A549 (cell line): ENCODE data around the gene GRID1.
A peak's percentile ranks its signal among the peaks of the same experiment; 100 is the strongest.

Source experiments
- BHLHE40 ChIP-seq: IDR thresholded peaks from 2 replicates; pipeline ENCODE4 v1.6.1; 2012; ENCODE audit warnings: low read depth, low read length, inconsistent platforms
- CTCF ChIP-seq: fragments of >200 bp; sonication (Bioruptor Twin); formaldehyde crosslinking; IDR thresholded peaks from 3 replicates; pipeline ENCODE4 v1.5.1; 2016
- EHF ChIP-seq: fragments of 250-450 bp; sonication (Bioruptor Pico); IDR thresholded peaks from 2 replicates; pipeline ENCODE4 v1.5.0; 2020; ENCODE audit warnings: mild to moderate bottlenecking
- KDM1A ChIP-seq: fragments of 200-600 bp; sonication (generic); IDR thresholded peaks from 2 replicates; pipeline ENCODE4 v1.6.1; 2016; ENCODE audit warnings: low read depth, mild to moderate bottlenecking
- KDM5A ChIP-seq: fragments of 200-600 bp; sonication (generic); IDR thresholded peaks from 2 replicates; pipeline ENCODE4 v1.6.1; 2016; ENCODE audit warnings: antibody characterized with exemption, mild to moderate bottlenecking
- MAX ChIP-seq: IDR thresholded peaks from 2 replicates; pipeline ENCODE4 v1.6.1; 2012
- NPAS2 ChIP-seq: fragments of 250-450 bp; sonication (Bioruptor Pico); IDR thresholded peaks from 2 replicates; pipeline ENCODE4 v1.8.0; 2022; ENCODE audit warnings: mild to moderate bottlenecking, moderate library complexity, borderline replicate concordance
- TF ChIP-seq, protein P1 (sequence below): fragments of 200-600 bp; sonication (generic); IDR thresholded peaks from 2 replicates; pipeline ENCODE4 v1.6.1; 2016; ENCODE audit warnings: antibody characterized with exemption, mild to moderate bottlenecking, moderate library complexity
- TF ChIP-seq, protein P2 (sequence below): fragments of 250-450 bp; sonication (Bioruptor Pico); IDR thresholded peaks from 2 replicates; pipeline ENCODE4 v1.5.0; 2021; ENCODE audit warnings: mild to moderate bottlenecking, moderate library complexity, borderline replicate concordance
- TF ChIP-seq, protein P3 (sequence below): fragments of >200 bp; sonication (Bioruptor Twin); formaldehyde crosslinking; IDR thresholded peaks from 3 replicates; pipeline ENCODE4 v1.6.1; 2016

DNA sequence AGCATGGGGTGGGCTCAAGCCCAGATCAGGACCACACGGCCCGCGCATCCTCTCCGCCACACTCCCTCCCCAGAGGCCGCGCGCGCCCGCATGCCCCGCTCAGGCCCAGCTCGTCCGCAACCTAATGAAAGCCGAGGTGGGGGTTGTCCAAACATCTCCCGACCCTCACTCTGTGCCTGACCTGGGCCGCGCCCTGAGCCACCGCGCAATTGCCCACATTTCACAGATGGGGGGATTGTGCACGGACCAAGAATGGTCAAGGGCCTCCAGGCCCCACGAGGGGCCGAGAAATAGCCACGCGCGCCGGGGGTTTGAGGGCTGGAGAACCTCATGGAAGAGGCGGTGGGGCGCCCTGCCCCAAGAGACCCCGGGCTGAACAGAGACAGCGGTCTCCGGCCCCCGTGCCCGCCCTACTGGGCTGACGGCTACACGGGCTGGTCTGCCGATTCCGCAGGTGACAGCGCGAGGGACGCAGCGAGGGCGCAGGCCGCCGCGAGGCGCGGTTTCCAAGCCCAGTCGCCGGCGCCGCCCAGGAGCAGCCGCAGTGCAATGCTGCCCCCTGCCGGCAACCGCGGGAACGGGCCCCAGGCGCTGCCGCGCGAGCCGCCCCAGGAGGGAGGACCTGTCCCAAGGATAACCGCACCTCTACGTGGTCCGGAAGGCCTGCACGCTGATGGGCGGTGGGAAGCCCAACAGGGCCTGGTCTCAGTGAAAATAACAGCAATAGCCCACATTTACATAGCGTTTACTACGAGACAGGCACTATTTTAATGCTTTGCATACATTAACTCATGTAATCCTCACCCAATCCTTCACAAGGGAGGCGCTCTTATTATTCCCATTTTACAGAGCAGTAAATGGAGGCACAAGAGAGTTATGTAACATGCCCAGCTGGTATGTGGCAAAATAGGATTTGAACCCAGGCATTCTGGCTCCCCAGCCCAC, 10.5 kb upstream of the GRID1 start:
- peak; percentile 92 for TF ChIP-seq CTCF
- TF ChIP-seq, protein P1, sequence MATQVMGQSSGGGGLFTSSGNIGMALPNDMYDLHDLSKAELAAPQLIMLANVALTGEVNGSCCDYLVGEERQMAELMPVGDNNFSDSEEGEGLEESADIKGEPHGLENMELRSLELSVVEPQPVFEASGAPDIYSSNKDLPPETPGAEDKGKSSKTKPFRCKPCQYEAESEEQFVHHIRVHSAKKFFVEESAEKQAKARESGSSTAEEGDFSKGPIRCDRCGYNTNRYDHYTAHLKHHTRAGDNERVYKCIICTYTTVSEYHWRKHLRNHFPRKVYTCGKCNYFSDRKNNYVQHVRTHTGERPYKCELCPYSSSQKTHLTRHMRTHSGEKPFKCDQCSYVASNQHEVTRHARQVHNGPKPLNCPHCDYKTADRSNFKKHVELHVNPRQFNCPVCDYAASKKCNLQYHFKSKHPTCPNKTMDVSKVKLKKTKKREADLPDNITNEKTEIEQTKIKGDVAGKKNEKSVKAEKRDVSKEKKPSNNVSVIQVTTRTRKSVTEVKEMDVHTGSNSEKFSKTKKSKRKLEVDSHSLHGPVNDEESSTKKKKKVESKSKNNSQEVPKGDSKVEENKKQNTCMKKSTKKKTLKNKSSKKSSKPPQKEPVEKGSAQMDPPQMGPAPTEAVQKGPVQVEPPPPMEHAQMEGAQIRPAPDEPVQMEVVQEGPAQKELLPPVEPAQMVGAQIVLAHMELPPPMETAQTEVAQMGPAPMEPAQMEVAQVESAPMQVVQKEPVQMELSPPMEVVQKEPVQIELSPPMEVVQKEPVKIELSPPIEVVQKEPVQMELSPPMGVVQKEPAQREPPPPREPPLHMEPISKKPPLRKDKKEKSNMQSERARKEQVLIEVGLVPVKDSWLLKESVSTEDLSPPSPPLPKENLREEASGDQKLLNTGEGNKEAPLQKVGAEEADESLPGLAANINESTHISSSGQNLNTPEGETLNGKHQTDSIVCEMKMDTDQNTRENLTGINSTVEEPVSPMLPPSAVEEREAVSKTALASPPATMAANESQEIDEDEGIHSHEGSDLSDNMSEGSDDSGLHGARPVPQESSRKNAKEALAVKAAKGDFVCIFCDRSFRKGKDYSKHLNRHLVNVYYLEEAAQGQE: no peak
- TF ChIP-seq, protein P2, sequence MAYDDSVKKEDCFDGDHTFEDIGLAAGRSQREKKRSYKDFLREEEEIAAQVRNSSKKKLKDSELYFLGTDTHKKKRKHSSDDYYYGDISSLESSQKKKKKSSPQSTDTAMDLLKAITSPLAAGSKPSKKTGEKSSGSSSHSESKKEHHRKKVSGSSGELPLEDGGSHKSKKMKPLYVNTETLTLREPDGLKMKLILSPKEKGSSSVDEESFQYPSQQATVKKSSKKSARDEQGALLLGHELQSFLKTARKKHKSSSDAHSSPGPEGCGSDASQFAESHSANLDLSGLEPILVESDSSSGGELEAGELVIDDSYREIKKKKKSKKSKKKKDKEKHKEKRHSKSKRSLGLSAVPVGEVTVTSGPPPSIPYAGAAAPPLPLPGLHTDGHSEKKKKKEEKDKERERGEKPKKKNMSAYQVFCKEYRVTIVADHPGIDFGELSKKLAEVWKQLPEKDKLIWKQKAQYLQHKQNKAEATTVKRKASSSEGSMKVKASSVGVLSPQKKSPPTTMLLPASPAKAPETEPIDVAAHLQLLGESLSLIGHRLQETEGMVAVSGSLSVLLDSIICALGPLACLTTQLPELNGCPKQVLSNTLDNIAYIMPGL (CRISPR knock-in tag): no peak
- TF ChIP-seq MAX: peak; percentile 49
- no peak for TF ChIP-seq KDM1A
- no peak for TF ChIP-seq NPAS2 (CRISPR knock-in tag)
- no peak for TF ChIP-seq KDM5A
- TF ChIP-seq EHF (CRISPR knock-in tag): no peak
- TF ChIP-seq BHLHE40: no peak
- TF ChIP-seq, protein P3, sequence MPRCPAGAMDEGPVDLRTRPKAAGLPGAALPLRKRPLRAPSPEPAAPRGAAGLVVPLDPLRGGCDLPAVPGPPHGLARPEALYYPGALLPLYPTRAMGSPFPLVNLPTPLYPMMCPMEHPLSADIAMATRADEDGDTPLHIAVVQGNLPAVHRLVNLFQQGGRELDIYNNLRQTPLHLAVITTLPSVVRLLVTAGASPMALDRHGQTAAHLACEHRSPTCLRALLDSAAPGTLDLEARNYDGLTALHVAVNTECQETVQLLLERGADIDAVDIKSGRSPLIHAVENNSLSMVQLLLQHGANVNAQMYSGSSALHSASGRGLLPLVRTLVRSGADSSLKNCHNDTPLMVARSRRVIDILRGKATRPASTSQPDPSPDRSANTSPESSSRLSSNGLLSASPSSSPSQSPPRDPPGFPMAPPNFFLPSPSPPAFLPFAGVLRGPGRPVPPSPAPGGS: no peak
